ENCODE measurements around the gene TPBGL.

GRCh38 chr11:75263944-75264349, 23.4 kb downstream of the TPBGL start:
- TF ChIP-seq CTCF (IDR thresholded peaks at IDR 0.05) (no peak), EP300 (IDR thresholded peaks at IDR 0.05) (no peak), POLR2A (IDR thresholded peaks at IDR 0.05; ENCODE audit: low read depth) (no peak)
